HEK293T (cell line): ENCODE results near the gene RAPGEF5.

Source experiments
- CTCF ChIA-PET: fragments of 350-600 bp; formaldehyde crosslinking; extraction: SDS; loops from one replicate; lab custom pipeline; 2021; ENCODE audit warnings: antibody characterized with exemption, inconsistent platforms; lab: Yijun Ruan, JAX
- POLR2A ChIA-PET: fragments of 350-600 bp; formaldehyde crosslinking; extraction: SDS; loops from one replicate; lab custom pipeline; 2020; ENCODE audit warnings: antibody characterized with exemption, inconsistent platforms; lab: Yijun Ruan, JAX
- DNase-seq: peaks from one replicate; pipeline ENCODE4 v3.0.0; 2012; ENCODE audit warnings: mixed read lengths; ENCODE audit errors: extremely low spot score
- ARNT ChIP-seq: fragments of 450-650 bp; IDR thresholded peaks from 2 replicates; pipeline ENCODE4 v1.6.1; 2017; ENCODE audit warnings: mild to moderate bottlenecking
- BHLHE40 ChIP-seq: fragments of 450-650 bp; IDR thresholded peaks from 2 replicates; pipeline ENCODE4 v1.6.1; 2016; ENCODE audit warnings: mild to moderate bottlenecking, moderate library complexity, borderline replicate concordance
- CTBP1 ChIP-seq: fragments of 450-650 bp; IDR thresholded peaks from 2 replicates; pipeline ENCODE4 v1.6.1; 2016; ENCODE audit warnings: borderline replicate concordance
- ELF4 ChIP-seq: fragments of 450-650 bp; IDR thresholded peaks from 2 replicates; pipeline ENCODE4 v1.6.1; 2017; ENCODE audit warnings: antibody characterized with exemption
- FOXA1 ChIP-seq: fragments of 450-650 bp; IDR thresholded peaks from 2 replicates; pipeline ENCODE4 v1.6.1; 2016; ENCODE audit warnings: mild to moderate bottlenecking
- FOXK2 ChIP-seq: fragments of 450-650 bp; IDR thresholded peaks from 2 replicates; pipeline ENCODE4 v1.6.1; 2016; ENCODE audit warnings: mild to moderate bottlenecking
- FOXM1 ChIP-seq: fragments of 450-650 bp; IDR thresholded peaks from 2 replicates; pipeline ENCODE4 v1.6.1; 2017; ENCODE audit warnings: mild to moderate bottlenecking, borderline replicate concordance
- HDGF ChIP-seq: fragments of 450-650 bp; IDR thresholded peaks from 2 replicates; pipeline ENCODE4 v1.6.1; 2017; ENCODE audit warnings: antibody characterized with exemption, borderline replicate concordance
- L3MBTL2 ChIP-seq: fragments of 450-650 bp; conservative IDR thresholded peaks from 2 replicates; pipeline ENCODE4 v1.6.1; 2016; ENCODE audit warnings: mild to moderate bottlenecking
- LEF1 ChIP-seq: fragments of 450-650 bp; IDR thresholded peaks from 2 replicates; pipeline ENCODE4 v1.6.1; 2017; ENCODE audit warnings: mild to moderate bottlenecking, borderline replicate concordance
- NFRKB ChIP-seq: fragments of 450-650 bp; IDR thresholded peaks from 2 replicates; pipeline ENCODE4 v1.6.1; 2016; ENCODE audit warnings: mild to moderate bottlenecking, moderate library complexity
- SP1 ChIP-seq: fragments of 450-650 bp; IDR thresholded peaks from 2 replicates; pipeline ENCODE4 v1.6.1; 2017
- SUZ12 ChIP-seq: fragments of 450-650 bp; IDR thresholded peaks from 2 replicates; pipeline ENCODE4 v1.6.1; 2016; ENCODE audit warnings: mild to moderate bottlenecking
- TARDBP ChIP-seq: fragments of 450-650 bp; IDR thresholded peaks from 2 replicates; pipeline ENCODE4 v1.6.1; 2016
- ZNF384 ChIP-seq: fragments of 450-650 bp; IDR thresholded peaks from 2 replicates; pipeline ENCODE4 v1.6.1; 2016
- TF ChIP-seq, protein P1 (sequence below): fragments of 450-650 bp; IDR thresholded peaks from 2 replicates; pipeline ENCODE4 v1.6.1; 2016

The RAPGEF5 gene

DNA sequence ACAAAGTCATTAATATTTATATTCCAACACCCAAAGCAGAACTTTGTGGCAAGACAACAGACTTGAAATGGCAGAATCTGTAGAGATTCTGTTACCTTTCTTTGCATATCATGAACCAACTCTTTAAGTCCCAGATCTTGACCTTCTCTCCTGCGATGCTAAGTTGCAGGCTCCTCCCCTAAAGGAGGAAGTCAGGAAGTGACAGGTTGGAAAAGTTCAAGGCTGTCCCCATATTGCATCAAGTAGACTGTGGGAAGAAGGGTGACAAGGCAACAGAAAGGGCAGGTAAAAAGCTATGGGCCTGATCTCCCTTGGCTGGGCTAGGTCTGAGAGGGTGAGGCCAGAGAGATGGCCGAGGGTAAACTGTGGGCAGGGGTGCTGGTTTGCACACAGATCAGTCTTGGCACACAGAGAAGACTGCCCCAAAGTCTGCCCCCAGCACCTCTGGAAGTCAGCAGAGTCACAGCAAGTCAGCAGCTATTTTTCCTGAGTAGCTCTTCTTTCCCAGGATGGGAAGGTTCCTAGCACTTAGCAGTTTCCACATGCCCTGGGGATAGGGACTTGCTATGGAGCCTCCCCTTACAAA lies 115.1 kb downstream of the RAPGEF5 start:
- TF ChIP-seq HDGF (no peak), FOXK2 (no peak), FOXM1 (no peak), SP1 (no peak)
- POLR2A ChIA-PET: no interaction called here
- DNase-seq: no peak
- CTCF ChIA-PET: no interaction called here

DNA sequence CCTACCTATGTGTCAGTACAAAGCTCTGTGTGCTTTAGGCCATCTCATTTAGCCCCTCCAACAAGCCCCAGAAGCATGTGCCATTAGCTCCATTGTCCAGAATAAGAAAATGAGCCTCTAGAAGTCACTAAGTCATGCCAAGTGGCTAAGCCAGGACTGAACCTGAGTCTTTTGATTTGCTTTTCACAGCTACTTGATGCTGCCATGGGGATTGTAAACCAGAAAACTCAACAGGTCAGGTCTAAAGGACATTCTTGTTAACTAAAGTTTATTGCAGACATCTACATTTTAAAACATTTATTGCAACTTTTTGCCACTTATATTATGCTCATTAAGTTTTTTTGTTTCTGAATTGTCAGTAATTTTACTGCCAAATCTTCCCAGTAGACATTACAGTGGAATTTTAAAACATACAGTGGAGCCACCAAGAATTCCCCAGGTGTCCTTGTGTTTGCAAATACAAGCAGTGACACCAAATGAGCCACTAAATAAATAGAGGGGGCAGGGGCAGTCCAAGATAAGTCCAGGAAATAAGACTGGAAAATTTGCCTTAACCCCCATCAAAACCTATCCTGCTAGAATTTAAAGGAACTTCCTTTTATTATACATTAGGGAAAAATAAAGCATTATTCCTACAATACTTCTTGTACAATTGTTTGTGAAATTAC lies 115.9 kb downstream of the RAPGEF5 start:
- ChIA-PET CTCF (interaction anchor here (0.7 kb wide), 1 partner anchor 85 kb away, joined by 4 read pairs; no protein-coding TSS in a partner anchor), POLR2A (no interaction called here)
- DNase-seq: no peak
- TF ChIP-seq ELF4: no peak
- no peak for TF ChIP-seq FOXK2

DNA sequence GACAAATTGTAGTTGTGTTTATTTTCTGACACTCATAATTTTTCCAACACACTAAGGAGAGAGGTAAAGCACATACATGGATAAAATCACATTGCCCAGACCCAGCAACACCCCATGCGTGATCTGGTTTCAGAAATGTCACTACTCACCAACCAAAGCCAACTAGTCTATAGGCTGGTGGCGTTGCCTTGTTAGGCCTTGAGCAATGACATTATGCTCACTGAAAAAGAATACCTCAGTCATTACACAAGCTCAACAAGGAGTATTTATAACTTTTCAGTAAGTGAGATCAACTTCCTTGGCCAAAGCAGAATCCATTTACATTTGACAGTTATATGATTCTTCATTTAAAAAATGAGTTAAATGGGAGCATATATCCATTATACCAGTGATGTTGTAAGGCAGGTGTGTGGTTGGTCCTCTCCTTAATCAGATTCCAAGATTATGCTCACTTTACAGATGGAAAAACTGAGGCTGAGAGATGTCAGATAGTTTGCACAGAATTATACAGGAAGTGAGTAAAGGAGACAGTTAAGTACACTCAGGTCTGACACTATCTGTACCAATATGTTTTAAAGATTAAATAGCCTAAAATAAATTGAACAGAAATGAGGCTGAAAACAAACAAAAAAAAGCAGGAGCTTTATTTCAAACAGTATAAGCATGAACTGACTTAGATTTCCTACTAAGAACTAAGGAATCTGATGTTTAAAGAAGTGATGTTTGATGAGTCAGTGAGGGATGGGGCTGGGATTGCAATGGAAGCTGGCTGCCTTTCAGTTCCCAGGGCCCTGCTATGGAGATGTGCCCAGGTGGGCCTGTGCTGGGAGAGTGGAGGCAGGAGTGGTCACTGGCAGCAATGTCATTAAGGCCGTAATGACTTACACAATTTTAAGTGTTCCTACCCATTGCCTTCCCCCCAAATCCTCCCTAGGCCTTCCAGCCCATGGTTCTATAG lies 118.3 kb downstream of the RAPGEF5 start:
- no peak for DNase-seq
- CTCF ChIA-PET: no interaction called here
- POLR2A ChIA-PET: no interaction called here
- no peak for TF ChIP-seq CTBP1

DNA sequence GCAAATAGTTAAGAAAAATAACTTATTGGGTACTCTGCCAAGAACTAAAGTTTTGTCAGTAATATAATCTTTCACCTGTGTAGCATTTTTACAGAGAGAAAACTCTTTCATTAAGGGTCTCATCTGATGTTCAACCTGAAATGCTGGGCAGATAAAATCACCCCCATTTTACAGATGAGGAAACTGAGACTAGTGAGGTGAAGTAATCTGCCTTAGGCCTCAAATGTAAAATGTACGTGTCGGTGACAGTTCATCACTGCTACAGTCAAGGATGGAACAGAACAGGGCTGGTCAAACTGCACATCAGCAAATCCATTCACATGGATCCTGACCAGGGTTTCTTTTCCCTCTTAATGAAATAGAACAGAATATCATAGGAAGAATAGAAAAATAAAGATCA lies 121.8 kb downstream of the RAPGEF5 start:
- TF ChIP-seq FOXM1 (no peak), FOXK2 (no peak), SP1 (no peak), HDGF (no peak), TARDBP (no peak), ARNT (no peak), NFRKB (no peak)
- ChIA-PET CTCF (no interaction called here), POLR2A (no interaction called here)
- no peak for DNase-seq

DNA sequence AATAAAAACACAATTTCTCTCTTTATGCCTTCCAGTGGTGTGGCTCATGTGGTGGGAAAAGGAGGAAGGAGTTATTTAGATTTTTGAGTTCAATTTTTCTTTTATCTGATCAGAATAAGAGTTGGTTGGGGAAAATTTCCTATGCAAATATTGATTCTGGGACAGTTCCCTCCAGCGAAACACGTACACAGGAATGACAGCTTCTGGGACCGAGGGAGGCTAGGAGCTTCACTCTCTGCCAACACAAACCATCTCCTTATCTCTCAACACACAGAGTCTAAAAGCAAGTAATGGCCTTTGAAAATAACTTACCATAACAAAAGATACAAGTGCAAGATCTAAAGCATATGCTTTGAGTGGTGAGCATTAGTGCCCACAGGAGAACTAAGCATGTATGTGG lies 122.7 kb downstream of the RAPGEF5 start:
- POLR2A ChIA-PET: no interaction called here
- DNase-seq: no peak
- no peak for TF ChIP-seq NFRKB
- CTCF ChIA-PET: no interaction called here

DNA sequence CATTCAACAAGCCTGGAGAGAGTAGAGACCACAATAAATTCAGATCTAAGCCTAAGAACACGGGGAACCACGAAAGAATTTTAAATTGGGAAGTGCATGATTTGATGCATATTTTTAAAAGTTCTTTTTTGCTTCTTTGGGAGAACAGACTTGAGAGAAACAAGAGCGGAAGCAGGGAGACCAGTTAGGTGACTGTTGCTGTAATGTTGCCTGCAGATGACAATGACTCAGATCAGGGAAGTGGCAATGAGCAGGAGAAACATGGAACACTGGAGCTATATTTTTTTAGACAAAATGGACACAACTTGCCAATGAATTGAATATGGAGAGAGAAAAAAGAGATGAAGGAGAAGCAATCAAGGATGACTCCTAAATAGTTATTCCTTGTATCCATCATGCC lies 125.1 kb downstream of the RAPGEF5 start:
- TF ChIP-seq LEF1 (no peak), ARNT (no peak), ZNF384 (no peak), ELF4 (no peak), L3MBTL2 (no peak), FOXA1 (no peak), FOXK2 (no peak), FOXM1 (no peak), BHLHE40 (no peak), SUZ12 (no peak), CTBP1 (no peak), SP1 (no peak), TARDBP (no peak), HDGF (no peak), NFRKB (no peak)
- TF ChIP-seq, protein P1, sequence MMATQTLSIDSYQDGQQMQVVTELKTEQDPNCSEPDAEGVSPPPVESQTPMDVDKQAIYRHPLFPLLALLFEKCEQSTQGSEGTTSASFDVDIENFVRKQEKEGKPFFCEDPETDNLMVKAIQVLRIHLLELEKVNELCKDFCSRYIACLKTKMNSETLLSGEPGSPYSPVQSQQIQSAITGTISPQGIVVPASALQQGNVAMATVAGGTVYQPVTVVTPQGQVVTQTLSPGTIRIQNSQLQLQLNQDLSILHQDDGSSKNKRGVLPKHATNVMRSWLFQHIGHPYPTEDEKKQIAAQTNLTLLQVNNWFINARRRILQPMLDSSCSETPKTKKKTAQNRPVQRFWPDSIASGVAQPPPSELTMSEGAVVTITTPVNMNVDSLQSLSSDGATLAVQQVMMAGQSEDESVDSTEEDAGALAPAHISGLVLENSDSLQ: no peak
- ChIA-PET CTCF (no interaction called here), POLR2A (no interaction called here)
- no peak for DNase-seq

DNA sequence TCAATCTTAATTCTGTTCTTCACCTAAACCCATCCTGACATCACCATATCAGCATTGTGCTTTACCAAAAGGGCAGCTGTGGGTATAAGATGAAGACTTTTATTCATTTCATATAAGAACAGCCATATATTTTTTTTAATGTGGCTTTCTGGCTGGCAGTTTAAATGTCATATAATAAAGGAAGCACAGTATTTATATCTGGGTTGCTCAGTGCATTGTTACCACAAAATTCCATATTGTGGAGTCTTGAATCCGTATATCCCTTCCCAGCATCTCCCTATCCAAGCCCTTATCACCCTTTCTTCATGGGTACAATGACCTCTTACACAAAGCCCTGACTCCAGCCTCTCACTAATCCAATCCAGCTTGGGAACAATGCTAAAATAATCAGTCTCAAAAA lies 125.8 kb downstream of the RAPGEF5 start:
- CTCF ChIA-PET: no interaction called here
- DNase-seq: no peak
- TF ChIP-seq L3MBTL2 (no peak), FOXM1 (no peak), SP1 (no peak), HDGF (no peak), ZNF384 (no peak), LEF1 (no peak)
- POLR2A ChIA-PET: no interaction called here

DNA sequence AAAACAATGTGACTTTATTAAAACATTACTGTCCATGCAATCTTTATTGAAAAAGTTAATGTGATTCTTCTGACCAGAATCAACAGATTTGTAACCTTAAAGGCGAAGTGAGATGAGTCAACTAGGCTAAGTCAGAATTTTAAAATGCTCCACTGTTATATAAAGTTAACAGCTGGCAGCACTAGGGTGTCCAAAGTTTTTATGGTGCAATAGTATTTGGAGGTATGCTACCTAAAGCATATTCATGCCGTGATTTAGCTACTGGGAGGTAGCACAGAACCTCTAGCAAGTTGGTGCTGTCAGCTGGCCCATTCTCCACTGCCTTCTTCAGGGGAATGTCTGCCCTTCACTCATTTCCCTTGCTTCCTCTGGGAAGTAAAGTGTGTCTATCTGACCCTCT lies 126.7 kb downstream of the RAPGEF5 start:
- no peak for TF ChIP-seq NFRKB
- no peak for TF ChIP-seq BHLHE40
- TF ChIP-seq, protein P1: no peak
- no peak for TF ChIP-seq FOXM1
- TF ChIP-seq CTBP1: no peak
- TF ChIP-seq FOXA1: no peak
- no peak for TF ChIP-seq FOXK2
- no peak for TF ChIP-seq SUZ12
- no peak for TF ChIP-seq SP1
- TF ChIP-seq HDGF: no peak
- TF ChIP-seq TARDBP: no peak
- TF ChIP-seq ZNF384: no peak
- no peak for TF ChIP-seq L3MBTL2
- no peak for TF ChIP-seq ELF4
- TF ChIP-seq ARNT: no peak
- TF ChIP-seq LEF1: no peak
- ChIA-PET POLR2A (no interaction called here), CTCF (interaction anchor here (1.4 kb wide), 1 partner anchor 147 kb away, joined by 4 read pairs; no protein-coding TSS in a partner anchor)
- DNase-seq: no peak
